CD4-positive, alpha-beta T cell treated with Interleukin-21 for 1 hour (primary cell): ENCODE results near the gene GRIP2.

Source experiments
- DNase-seq: peaks from one replicate; pipeline ENCODE4 v3.0.0-alpha.2; 2020

Gene GRIP2

GRCh38 chr3:14505001-14505802 lies 34.9 kb downstream of the GRIP2 start:
- no peak for DNase-seq

GRCh38 chr3:14503706-14504065 lies 36.5 kb downstream of the GRIP2 start:
- no peak for DNase-seq

DNA sequence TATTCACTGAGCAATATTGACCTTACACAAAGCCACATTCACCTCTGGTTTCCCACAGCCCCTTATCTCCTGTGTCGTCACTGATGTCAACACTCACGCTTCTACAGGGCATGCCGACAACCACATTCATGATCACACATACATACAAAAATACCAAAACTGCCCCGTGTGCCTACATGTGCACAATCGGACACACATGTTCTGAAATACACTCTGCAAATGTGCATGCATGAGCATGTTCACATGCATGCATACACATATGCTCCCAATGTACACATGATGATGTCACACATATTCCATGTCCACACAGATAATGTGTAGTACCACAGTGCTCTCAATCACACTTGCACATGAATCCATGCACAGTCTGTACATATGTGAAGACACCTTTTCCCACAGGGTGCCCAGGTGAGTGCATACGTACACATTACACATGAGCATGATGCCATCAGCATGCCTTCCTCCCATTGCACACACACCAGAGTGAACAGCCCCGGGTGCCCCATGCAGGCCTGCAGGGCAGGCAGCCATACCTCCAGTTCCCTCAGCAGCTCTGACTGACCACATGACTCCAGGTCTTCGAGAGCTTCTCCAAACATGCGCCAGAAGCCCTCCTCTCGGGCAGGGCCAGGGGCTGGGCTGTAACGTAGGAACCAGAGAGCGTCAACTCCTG lies 37.0 kb downstream of the GRIP2 start:
- no peak for DNase-seq

GRCh38 chr3:14502472-14502871 lies 37.7 kb downstream of the GRIP2 start:
- DNase-seq: no peak

- DNase-seq: no peak
These were observed 42.8 kb downstream of the GRIP2 start for GRCh38 chr3:14497321-14497720.

GRCh38 chr3:14496351-14496750 lies 43.8 kb downstream of the GRIP2 start:
- no peak for DNase-seq

GRCh38 chr3:14494973-14495300 lies 45.2 kb downstream of the GRIP2 start:
- DNase-seq: no peak

DNA sequence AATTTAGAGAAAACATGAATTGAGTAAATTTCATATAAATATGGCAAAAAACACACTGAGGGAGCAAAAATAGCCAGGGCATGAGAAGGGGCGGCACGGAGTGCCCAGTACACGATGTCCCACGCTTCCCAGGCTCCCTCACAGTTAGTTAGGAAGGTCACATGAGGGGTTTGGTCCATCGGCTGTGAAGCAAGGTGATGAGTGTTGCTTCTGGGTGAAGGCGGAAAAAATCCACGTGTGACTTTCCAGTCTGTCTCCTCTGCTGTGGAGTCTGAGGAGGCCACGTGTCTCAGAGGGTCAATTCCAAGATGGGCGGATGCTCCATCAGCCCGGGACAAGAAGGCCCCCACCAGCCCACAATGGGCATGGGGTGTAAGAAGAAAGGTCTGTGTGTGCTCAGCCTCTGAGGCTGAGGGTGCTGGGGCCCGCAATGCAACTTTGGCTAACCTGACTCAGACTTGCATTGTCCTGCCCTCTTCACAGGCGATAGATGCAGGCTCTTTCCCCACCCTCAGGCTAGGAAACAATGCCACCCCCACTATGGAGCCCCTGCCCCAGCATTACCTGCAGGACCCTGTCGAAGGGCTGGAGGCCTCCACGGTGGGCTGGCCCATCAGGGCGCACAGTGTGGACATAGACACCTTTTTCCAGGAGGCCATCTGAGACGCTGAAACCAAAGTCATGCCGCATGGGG lies 45.7 kb downstream of the GRIP2 start:
- no peak for DNase-seq

DNA sequence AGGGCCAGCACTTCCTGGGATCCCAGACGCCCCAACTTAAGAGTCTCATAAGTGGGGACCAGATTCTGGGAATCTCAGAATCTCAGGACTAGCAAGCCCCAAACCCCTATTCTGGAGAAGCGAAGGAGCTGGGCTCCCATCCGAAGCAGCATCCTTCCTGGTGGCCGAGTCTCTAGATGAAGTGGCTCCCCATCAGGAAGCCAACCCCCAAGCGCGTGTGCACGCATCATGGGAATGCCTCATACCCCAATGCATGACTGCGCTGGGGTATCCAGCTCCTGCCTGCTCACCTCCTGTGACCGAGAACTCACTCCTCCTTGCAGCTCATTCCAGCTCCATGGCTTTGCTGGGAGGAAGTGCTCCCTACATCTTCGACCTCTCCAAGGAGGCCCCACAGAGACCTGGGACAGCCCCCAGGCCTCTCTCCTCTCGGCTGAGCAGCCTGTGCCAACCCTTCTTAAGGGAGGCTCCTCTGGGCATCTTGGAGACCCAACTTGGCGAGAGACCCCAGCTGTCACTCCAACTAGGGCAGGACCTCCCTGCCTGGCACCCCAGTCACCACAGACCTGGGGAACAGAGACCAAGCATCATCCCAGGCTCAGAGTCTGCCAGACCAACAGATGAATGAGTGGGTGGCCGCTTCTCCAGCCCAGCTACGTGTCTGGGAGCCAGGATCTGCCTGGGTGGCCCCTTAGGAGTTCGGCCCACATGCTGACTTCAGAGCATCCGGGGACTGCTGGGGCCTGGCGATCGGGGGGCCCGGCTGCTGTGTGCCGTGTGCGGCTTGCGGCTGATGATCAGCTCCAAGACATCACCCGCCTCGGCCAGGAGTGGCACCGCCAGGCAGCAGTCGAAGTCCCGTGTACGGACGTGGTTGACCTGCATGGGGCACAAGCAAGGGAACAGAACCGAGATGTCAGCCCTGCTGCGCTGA lies 46.9 kb downstream of the GRIP2 start:
- no peak for DNase-seq

DNA sequence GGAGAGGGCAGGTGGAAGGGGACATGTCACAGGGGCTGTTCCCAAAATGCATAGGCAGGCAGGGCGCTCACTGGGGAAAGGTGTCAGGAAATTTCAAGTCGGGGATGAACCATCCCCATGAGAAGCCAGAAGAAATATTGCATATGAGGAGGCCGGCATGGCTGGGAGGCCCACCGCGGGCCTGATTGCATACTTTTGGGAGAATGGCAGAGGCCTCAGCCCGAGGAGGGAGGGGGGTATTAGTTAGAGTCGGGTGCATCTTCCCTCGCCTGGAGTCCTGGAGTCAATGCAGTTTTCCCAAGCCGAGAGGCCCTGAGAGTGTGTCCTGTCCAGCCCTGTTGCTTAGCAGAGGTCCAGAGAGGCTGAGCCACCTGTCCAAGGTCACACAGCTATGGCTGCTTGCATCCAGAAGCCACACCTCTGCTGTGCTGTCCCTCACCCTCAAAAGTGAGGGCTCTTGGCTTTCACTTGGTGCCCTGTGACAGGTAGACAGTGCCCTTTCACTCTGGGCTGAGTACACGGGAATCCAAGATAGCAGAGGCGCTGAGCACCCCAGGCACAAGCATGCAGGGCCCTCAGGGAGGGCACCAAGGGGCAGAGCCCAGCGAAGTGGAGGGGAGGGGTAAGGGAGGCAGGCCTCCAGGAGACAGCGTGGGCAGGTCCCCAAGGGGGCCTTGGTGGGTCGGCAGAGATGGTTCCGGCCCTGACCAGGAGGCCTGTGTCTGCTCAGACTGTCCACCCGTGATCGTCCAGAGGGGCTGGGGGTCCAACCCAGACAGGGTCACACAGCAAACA lies 48.5 kb downstream of the GRIP2 start:
- no peak for DNase-seq

DNA sequence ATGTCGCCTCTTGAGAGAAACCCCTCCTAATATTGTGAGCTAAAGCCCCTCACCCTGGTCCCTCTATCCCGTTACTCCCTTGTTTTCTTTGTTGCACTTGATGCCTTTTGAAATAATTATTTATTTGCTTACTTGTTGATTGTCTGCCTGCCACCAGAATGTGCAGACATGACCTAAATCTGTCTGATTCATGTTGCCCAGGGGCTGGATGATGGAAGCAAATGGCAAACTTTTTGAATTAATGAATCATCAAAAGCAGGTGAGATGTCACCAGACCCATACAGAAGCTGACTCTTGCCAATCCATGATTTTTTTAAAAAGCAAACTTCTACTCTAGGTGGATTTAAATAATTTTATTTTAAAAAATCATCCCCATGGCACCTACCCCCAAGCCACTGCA lies 49.3 kb downstream of the GRIP2 start:
- no peak for DNase-seq

GRCh38 chr3:14490255-14490654 lies 49.9 kb downstream of the GRIP2 start:
- no peak for DNase-seq

GRCh38 chr3:14489641-14490040 lies 50.5 kb downstream of the GRIP2 start:
- no peak for DNase-seq

DNA sequence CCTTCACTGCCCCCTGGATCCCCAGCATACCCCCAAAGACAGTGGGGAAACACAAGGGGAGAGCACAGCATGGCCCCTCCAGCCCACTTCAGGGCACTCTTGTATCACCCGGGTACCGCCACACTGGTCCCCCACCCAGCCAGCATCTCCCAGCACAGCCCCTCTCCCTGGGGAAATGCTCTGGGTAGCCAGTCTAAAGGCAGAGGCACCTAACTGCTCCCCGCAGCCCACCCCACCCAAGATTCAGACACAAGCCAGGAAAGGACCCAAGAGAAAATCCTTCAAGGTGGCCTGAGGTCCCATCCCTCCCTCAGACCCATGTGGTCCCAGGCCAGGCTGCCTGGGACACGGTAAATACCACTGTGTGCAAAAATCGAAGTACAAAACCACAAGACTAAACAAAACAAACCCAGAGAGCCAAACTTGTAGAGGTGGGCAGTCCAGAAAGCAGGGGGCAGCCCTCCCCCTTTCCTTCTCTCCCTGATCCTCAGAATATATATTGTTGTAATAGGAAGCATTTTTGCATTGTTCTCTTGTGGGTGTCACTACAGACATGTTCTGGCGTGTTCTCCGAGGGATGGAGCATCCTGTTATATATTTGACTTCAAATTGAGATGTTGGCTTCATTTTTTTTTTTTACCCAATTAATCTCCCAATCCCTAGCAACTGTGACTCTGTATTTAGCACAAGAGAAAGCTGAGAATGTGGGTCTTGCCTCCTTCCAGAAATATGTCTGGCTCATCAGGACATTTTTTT lies 51.7 kb downstream of the GRIP2 start:
- no peak for DNase-seq

GRCh38 chr3:14487821-14488220 lies 52.3 kb downstream of the GRIP2 start:
- DNase-seq: no peak

DNA sequence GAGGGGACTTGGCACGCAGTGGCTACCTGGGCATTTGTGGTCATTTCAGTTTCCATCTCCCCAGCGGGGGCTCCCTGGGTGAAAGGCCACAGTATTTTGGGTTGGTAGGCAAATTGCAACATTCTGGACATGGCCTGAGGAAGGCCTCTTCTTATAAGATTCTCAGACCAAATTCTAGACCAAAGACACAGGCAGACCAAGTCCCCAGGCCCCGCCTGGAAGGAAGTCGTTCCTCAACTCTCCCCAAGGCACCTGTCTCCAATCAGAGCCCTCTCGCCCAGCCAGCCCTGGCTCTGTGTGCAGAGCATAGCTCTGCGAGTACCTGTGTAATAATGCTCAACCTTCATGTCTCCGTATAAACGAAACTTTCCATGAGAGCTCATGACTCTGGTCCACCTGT lies 53.1 kb downstream of the GRIP2 start:
- no peak for DNase-seq

- no peak for DNase-seq
These were observed 53.7 kb downstream of the GRIP2 start for GRCh38 chr3:14486460-14486859.

DNA sequence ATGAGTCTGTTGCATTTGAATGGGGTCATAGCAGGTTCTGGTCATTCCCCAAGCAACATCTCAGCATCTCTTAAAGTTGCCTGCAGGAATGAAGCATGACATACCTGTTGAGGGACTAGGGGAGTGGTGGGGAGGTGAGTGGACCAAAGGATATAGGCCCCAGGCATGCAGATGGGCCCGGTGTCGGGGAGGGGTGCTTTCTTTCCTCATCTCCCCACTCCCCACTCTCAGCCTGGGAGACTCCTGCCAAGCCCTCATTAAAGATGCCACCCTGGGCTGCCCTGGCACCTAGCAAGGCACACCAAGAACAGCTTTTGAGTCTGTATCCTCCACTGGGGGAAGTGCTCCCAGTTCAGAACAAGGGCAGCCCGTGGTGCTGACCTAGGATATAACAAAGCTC lies 54.2 kb downstream of the GRIP2 start:
- no peak for DNase-seq

GRCh38 chr3:14484741-14485140 lies 55.4 kb downstream of the GRIP2 start:
- DNase-seq: no peak

DNA sequence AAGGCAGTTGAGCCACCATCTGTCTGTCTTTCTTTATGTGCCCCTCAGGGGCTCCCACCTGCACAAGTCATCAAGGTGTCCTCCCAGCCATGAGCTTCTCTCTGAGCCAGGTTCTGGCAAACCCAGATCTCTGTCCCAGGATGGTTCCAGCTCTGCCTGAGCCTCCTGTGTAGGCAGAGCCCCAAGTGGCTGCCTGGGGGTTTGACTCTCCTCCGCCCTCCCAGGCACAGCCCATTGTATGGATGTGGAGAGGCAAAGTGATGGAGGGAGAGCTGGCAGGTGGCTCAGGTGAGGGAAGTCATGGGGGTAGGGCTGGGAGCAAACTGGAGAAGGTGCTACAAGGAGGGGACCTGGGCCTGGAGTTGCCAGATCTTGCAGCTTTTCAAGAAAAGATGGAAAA lies 56.9 kb downstream of the GRIP2 start:
- DNase-seq: no peak

GRCh38 chr3:14482271-14482721 lies 57.8 kb downstream of the GRIP2 start:
- no peak for DNase-seq
